ENCODE measurements around the gene TTF2. TPM values are rescaled to one million over a fixed set of nuclear protein-coding genes. Genes with fewer than 3 reads are reported as not detected.
"Not testable (repeated sequence)": the region's sequence is repeated elsewhere in the genome, so short reads cannot be mapped to it uniquely, and the experiment has no call there.

TTF2 gene
- total and polyA plus RNA-seq, 9 donors = 7.5 to 15.3 (median 11.0) TPM

DNA sequence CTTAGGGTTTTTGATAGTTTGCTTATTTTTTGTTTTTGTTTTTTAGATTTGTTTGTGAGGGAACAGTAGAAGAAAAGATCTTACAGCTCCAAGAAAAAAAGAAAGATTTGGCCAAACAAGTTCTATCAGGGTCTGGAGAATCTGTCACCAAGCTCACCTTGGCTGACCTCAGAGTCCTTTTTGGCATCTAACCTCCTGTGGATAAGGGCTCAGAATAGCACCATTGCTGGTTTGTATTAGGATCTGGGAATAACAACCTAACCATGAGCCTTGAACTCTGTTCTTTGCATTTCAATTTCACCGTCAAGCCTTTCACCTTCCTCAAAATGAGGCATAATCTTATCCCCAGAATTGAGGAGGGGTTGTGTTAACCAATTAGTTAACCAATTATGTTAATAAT, 41.2 kb downstream of the TTF2 start:
- H3K9me3 ChIP-seq (replicated peaks; ENCODE audit: control insufficient read depth, low read depth, low read length) = no peaks in the 10 kb centered on the region
- H3K36me3 ChIP-seq (ENCODE audit: control insufficient read depth, insufficient read depth, low read length) = peaks cover 23% of the 10 kb centered on the region
- H3K27me3 ChIP-seq (ENCODE audit: control insufficient read depth, insufficient read depth, low read length) = no peaks in the 10 kb centered on the region
- no peak overlapping the region for H3K27ac ChIP-seq (ENCODE audit: low read length)
- DNase-seq = no peak
- WGBS (ENCODE audit: insufficient coverage) = no CpG with 5 or more reads among the region's 1 CpG
- H3K4me1 ChIP-seq (ENCODE audit: control insufficient read depth, insufficient read depth, low read length) = no peaks in the 10 kb centered on the region
- H3K4me3 ChIP-seq (ENCODE audit: low read length) = no peak overlapping the region

DNA sequence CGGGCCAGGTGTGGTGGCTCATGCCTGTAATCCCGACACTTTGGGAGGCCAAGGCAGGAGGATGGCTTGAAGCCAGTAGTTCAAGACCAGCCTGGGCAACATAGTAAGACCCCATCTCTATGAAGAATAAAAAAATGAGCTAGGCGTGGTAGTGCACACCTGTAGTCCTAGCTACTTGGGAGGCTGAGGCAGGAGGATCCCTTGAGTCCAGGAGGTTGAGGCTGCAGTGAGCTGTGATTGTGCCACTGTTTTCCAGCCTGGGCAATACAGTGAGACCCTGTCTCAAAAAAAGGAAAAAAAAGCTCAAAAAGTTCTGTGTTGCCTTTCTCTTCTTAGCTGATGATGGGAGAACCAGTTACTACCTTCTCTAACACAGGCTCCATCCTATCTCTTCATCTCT, 41.7 kb downstream of the TTF2 start:
- not testable (repeated sequence) for H3K27me3 ChIP-seq (ENCODE audit: control insufficient read depth, insufficient read depth, low read length); DNase-seq; H3K4me1 ChIP-seq (ENCODE audit: control insufficient read depth, insufficient read depth, low read length); H3K9me3 ChIP-seq (replicated peaks; ENCODE audit: control insufficient read depth, low read depth, low read length); H3K27ac ChIP-seq (ENCODE audit: low read length); H3K4me3 ChIP-seq (ENCODE audit: low read length)
- 100% methylated on average over 2 of the region's 3 CpGs for WGBS (ENCODE audit: insufficient coverage)
- H3K36me3 ChIP-seq (ENCODE audit: control insufficient read depth, insufficient read depth, low read length) = peaks cover 23% of the 10 kb centered on the region

DNA sequence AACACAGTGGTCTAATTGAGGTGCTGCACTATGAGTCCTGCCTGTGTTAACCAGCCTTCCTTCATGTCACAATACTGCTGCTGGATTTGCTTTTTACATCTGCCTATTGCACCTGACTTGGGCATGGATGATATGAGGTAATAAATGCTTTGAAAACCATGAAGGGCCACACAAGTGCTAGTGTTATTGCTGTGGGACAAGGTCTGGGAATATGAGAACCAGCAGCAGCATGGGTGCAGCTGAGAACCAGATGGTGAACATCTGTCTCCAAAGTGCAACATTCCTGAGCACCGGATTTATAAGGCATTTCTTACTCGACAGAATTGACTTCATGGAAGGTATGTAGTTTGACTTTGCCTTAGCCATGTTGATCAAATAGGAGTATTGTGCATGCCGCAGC, 44.9 kb downstream of the TTF2 start:
- Histone ChIP-seq H3K4me3 (ENCODE audit: low read length) (no peak overlapping the region), H3K4me1 (ENCODE audit: control insufficient read depth, insufficient read depth, low read length) (no peaks in the 10 kb centered on the region), H3K9me3 (replicated peaks; ENCODE audit: control insufficient read depth, low read depth, low read length) (no peaks in the 10 kb centered on the region), H3K36me3 (ENCODE audit: control insufficient read depth, insufficient read depth, low read length) (peaks cover 42% of the 10 kb centered on the region), H3K27ac (ENCODE audit: low read length) (no peak overlapping the region), H3K27me3 (ENCODE audit: control insufficient read depth, insufficient read depth, low read length) (no peaks in the 10 kb centered on the region)
- no peak for DNase-seq
- WGBS (ENCODE audit: insufficient coverage) = 38% methylated on average over 3 of the region's 3 CpGs

DNA sequence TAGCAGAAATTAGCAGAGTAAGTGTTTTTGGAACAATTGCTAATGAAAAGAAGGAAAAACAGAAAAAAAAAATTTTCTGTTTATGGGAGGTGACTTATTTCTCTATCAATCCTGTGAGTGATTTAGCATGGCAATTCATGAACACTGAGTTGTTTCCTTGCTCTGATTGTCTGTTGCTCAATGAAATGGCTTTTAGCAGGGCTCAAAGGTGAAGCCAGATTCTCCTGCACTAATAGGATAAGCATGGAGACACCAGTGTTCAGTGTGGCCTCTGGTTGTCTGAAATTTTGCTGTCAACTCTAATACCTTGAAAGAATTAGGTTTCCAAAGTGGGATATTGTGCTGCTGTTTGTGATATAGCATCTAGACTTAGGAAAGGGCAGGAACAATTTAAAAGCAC, 45.6 kb downstream of the TTF2 start:
- Histone ChIP-seq H3K4me1 (ENCODE audit: control insufficient read depth, insufficient read depth, low read length) (no peaks in the 10 kb centered on the region), H3K27ac (ENCODE audit: low read length) (no peak overlapping the region), H3K36me3 (ENCODE audit: control insufficient read depth, insufficient read depth, low read length) (peaks cover 45% of the 10 kb centered on the region), H3K27me3 (ENCODE audit: control insufficient read depth, insufficient read depth, low read length) (no peaks in the 10 kb centered on the region), H3K4me3 (ENCODE audit: low read length) (no peak overlapping the region), H3K9me3 (replicated peaks; ENCODE audit: control insufficient read depth, low read depth, low read length) (no peaks in the 10 kb centered on the region)
- DNase-seq = no peak

DNA sequence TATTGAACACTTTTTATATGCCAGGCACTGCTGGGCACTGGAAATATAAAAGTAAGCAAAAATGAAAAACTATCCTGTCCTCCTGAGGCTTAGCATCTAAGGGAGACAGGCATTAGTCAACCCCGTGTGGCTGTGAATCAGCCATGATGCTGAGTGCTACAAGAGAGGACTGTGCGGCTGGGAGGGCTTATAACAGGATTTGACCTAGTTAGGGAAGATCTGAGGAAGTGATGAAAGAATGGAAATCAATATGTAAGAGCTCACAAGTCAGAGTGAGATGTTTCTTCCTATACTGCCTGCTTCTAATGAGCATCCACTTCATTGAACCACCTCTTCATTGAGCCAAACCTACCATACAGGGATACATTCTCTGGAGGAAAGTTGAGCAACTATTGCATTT, 46.4 kb downstream of the TTF2 start:
- no peaks in the 10 kb centered on the region for H3K9me3 ChIP-seq (replicated peaks; ENCODE audit: control insufficient read depth, low read depth, low read length)
- 90% methylated on average over 2 of the region's 2 CpGs for WGBS (ENCODE audit: insufficient coverage)

DNA sequence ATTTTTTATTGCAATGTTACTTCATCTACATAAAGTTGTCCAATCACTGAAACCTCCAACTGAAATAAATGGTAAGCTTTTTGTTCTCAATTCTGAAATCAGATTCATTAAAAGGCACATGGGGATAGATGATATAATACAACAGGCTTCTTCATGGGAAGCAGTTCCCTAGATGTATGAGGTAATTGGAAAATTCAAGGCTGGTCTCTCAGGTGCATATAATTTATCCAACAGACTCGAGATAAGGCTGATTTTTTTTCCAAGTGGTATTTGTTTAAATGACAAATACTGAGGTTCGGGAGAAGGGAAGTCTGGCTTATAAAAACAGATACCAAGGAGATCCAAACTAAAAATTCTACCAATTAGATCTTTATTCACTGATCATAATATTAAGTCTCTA, 47.2 kb downstream of the TTF2 start:
- DNase-seq = no peak
- no CpG with 5 or more reads among the region's 2 CpGs for whole genome bisulfite sequencing (ENCODE audit: insufficient coverage)
- no peaks in the 10 kb centered on the region for H3K27me3 ChIP-seq (ENCODE audit: control insufficient read depth, insufficient read depth, low read length)
- H3K27ac ChIP-seq (ENCODE audit: low read length) = no peak overlapping the region
- H3K4me3 ChIP-seq (ENCODE audit: low read length) = no peak overlapping the region
- no peaks in the 10 kb centered on the region for H3K9me3 ChIP-seq (replicated peaks; ENCODE audit: control insufficient read depth, low read depth, low read length)
- peaks cover 46% of the 10 kb centered on the region for H3K36me3 ChIP-seq (ENCODE audit: control insufficient read depth, insufficient read depth, low read length)
- H3K4me1 ChIP-seq (ENCODE audit: control insufficient read depth, insufficient read depth, low read length) = no peaks in the 10 kb centered on the region

More for the DNA sequence above, 46.4 kb downstream of the TTF2 start:
- Histone ChIP-seq H3K27ac (ENCODE audit: low read length) (no peak overlapping the region), H3K4me3 (ENCODE audit: low read length) (no peak overlapping the region), H3K4me1 (ENCODE audit: control insufficient read depth, insufficient read depth, low read length) (no peaks in the 10 kb centered on the region), H3K27me3 (ENCODE audit: control insufficient read depth, insufficient read depth, low read length) (no peaks in the 10 kb centered on the region), H3K36me3 (ENCODE audit: control insufficient read depth, insufficient read depth, low read length) (peaks cover 47% of the 10 kb centered on the region)
- no peak for DNase-seq

DNA sequence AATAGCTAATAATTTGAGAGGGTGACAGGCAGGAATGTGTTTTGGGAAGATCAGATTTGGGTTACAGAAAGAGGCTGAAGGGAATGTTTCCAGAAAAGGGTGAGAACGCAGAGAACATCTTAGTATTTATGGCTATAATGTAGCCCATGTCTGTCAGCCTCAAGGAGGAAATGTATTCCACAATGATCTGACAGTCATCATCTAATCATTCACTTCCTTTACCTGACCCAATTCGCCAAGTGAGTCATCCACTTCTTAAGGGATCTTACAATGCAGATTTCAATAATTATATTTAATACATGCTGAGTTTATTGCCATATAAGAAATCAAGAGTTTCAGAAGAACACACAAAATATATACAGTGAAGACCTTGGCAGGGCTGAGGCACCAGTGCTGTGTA, 50.6 kb downstream of the TTF2 start:
- no peaks in the 10 kb centered on the region for H3K27me3 ChIP-seq (ENCODE audit: control insufficient read depth, insufficient read depth, low read length)
- DNase-seq = no peak
- H3K9me3 ChIP-seq (replicated peaks; ENCODE audit: control insufficient read depth, low read depth, low read length) = no peaks in the 10 kb centered on the region
- H3K36me3 ChIP-seq (ENCODE audit: control insufficient read depth, insufficient read depth, low read length) = peaks cover 69% of the 10 kb centered on the region
- no peaks in the 10 kb centered on the region for H3K4me1 ChIP-seq (ENCODE audit: control insufficient read depth, insufficient read depth, low read length)
- H3K27ac ChIP-seq (ENCODE audit: low read length) = no peak overlapping the region
- WGBS (ENCODE audit: insufficient coverage) = no CpG with 5 or more reads among the region's 2 CpGs
- no peak overlapping the region for H3K4me3 ChIP-seq (ENCODE audit: low read length)

DNA sequence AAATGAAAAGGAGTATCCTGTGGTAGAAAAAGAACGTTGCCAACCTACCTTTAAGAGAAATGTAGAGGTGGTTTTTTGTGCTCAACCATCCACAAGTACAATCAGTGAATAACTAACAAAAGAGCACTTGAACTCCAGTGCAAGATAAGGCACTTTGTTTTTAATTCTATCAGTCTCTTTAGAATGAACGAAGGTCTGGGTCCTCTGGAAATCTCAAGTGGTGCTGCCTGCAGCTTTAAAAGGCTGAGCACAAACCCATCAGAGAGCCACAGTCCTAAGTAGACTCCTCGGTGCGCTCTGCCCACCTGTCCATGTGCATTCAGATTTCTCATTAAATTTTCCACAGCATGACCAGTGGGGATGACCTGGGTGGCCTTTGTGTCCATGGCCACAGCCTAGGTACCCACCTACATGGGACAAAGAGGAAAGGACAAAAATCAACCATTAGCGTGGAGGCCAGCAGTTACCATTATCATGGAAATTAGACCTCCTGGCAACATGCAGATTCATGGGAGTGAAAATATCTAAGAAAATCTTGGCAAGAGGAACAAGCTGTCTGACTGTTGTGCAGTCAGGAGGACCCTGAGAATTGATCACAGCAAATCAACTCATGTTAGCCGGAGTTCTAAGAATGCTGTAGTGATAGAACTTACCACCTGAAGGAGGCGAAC, 52.1 kb downstream of the TTF2 start:
- H3K4me3 ChIP-seq (ENCODE audit: low read length) = no peak overlapping the region
- WGBS (ENCODE audit: insufficient coverage) = 93% methylated on average over 3 of the region's 7 CpGs
- H3K9me3 ChIP-seq (replicated peaks; ENCODE audit: control insufficient read depth, low read depth, low read length) = no peaks in the 10 kb centered on the region
- no peaks in the 10 kb centered on the region for H3K27me3 ChIP-seq (ENCODE audit: control insufficient read depth, insufficient read depth, low read length)
- peaks cover 7% of the 10 kb centered on the region for H3K4me1 ChIP-seq (ENCODE audit: control insufficient read depth, insufficient read depth, low read length)
- no peak for DNase-seq
- H3K27ac ChIP-seq (ENCODE audit: low read length) = no peak overlapping the region
- peaks cover 79% of the 10 kb centered on the region for H3K36me3 ChIP-seq (ENCODE audit: control insufficient read depth, insufficient read depth, low read length)

DNA sequence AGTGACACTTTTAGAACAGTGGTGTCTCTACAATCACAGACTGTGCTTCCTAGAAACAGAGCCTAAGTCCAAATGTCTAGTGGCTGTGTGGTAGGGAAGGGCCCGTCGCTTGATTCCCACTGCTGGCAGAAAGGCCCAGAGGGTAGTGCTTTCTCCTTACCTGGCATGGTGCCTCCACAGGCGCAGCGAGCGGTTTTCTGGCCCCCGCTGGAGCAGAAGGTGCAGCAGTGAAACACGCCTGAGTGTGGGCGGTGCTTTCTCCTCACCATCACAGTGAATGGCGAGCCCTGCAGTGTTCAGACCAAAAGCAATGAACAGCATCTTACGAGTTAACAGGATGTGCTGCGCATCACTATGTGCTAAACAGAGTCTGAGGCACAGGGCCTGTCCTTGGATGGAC, 53.1 kb downstream of the TTF2 start:
- H3K4me1 ChIP-seq (ENCODE audit: control insufficient read depth, insufficient read depth, low read length) = peaks cover 14% of the 10 kb centered on the region
- peaks cover 79% of the 10 kb centered on the region for H3K36me3 ChIP-seq (ENCODE audit: control insufficient read depth, insufficient read depth, low read length)
- no peak for DNase-seq
- no peaks in the 10 kb centered on the region for H3K27me3 ChIP-seq (ENCODE audit: control insufficient read depth, insufficient read depth, low read length)
- H3K27ac ChIP-seq (ENCODE audit: low read length) = no peak overlapping the region
- 94% methylated on average over 11 of the region's 11 CpGs for WGBS (ENCODE audit: insufficient coverage)
- H3K9me3 ChIP-seq (replicated peaks; ENCODE audit: control insufficient read depth, low read depth, low read length) = no peaks in the 10 kb centered on the region
- H3K4me3 ChIP-seq (ENCODE audit: low read length) = no peak overlapping the region

DNA sequence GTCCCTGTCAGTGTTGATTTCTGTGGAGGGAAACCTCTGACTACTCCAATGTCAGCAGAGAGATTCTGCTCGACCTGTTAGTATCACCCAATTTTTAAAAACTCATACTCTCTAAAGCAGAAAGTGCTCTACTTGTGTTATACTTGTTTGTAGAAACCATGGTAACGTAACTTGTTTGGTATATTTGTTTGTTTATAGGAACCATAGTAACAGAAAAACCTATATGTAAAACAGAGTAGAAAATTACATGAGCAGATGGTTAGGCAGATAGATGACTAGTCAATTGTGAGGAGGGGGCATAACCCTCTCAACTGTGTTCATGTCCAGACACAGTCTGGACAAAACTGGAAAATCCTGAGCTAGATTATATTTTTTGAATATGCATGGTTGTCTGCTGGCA, 54.8 kb downstream of the TTF2 start:
- H3K27ac ChIP-seq (ENCODE audit: low read length) = peak overlapping the region; percentile 15
- DNase-seq = peak; percentile 60
- WGBS (ENCODE audit: insufficient coverage) = no CpG with 5 or more reads among the region's 2 CpGs
- no peaks in the 10 kb centered on the region for H3K27me3 ChIP-seq (ENCODE audit: control insufficient read depth, insufficient read depth, low read length)
- H3K9me3 ChIP-seq (replicated peaks; ENCODE audit: control insufficient read depth, low read depth, low read length) = no peaks in the 10 kb centered on the region
- peaks cover 24% of the 10 kb centered on the region for H3K4me1 ChIP-seq (ENCODE audit: control insufficient read depth, insufficient read depth, low read length)
- peaks cover 64% of the 10 kb centered on the region for H3K36me3 ChIP-seq (ENCODE audit: control insufficient read depth, insufficient read depth, low read length)
- H3K4me3 ChIP-seq (ENCODE audit: low read length) = no peak overlapping the region

Data from muscle of leg (tissue), 11 donors.